ENCODE data around the gene SLC25A29. TPM values are rescaled to one million over a fixed set of nuclear protein-coding genes. Genes with fewer than 3 reads are reported as not detected.
"Not testable (repeated sequence)": the region's sequence is repeated elsewhere in the genome, so short reads cannot be mapped to it uniquely, and the experiment has no call there.

The SLC25A29 gene
- total and polyA plus RNA-seq, 7 donors = 3.0 to 40.4 (median 26.7) TPM

DNA sequence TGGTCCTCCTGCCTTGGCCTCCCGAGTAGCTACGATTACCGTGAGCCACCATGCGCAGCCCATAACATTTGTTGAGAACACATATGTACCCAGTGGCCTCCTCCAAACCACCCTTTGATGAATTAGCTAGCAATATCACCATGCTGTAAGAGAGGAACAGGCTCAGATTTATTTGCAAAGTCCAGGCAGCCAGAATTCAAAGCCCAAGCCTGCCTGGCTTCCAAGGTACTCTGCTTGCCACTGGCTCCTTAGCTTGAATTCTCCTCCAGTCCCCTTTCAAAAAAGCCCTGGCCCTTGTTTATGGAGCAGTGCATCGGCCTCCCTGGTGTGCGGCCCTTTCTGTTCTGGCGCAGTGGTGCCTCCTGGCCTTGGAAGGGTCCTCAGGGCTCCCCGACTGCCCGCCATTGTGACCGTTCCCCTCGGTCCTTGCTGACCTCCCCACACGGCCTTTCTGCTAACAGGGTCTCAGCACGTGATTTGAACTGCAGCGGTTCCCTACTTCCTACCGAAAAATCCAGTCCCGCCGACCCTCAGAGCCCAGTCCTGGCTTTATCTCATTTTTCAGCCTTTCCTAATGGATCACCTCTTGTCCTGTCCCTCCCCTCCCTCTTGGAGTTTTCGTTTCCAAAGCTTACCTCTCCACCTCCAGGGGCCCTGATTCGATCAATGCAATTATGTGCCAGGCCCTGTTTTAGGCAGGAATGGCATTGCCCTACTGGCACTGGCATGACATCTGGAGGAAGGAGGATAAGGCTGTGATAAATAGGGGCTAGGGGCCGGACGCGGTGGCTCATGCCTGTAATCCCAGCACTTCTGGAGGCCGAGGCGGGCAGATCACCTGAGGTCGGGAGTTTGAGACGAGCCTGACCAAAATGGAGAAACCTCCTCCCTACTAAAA lies 22.0 kb downstream of the SLC25A29 start:
- peaks cover 3 to 20% (median 14%) of the 10 kb centered on the region in 4 donors for H3K4me1 ChIP-seq
- peak overlapping the region; percentile 90 to 92 (median 91) for H3K27ac ChIP-seq
- H3K36me3 ChIP-seq = peaks cover 0 to 5% (median 0%) of the 10 kb centered on the region in 4 donors
- no peaks in the 10 kb centered on the region for H3K9me3 ChIP-seq
- intact Hi-C loops (cut with DNase I) = loop anchor here (2.0 kb wide), 1 partner anchor 37 kb away; no protein-coding TSS in a partner anchor
- TF ChIP-seq, protein P1, sequence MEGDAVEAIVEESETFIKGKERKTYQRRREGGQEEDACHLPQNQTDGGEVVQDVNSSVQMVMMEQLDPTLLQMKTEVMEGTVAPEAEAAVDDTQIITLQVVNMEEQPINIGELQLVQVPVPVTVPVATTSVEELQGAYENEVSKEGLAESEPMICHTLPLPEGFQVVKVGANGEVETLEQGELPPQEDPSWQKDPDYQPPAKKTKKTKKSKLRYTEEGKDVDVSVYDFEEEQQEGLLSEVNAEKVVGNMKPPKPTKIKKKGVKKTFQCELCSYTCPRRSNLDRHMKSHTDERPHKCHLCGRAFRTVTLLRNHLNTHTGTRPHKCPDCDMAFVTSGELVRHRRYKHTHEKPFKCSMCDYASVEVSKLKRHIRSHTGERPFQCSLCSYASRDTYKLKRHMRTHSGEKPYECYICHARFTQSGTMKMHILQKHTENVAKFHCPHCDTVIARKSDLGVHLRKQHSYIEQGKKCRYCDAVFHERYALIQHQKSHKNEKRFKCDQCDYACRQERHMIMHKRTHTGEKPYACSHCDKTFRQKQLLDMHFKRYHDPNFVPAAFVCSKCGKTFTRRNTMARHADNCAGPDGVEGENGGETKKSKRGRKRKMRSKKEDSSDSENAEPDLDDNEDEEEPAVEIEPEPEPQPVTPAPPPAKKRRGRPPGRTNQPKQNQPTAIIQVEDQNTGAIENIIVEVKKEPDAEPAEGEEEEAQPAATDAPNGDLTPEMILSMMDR (IDR thresholded peaks at IDR 0.05) = no peak
- TF ChIP-seq EP300 (IDR thresholded peaks at IDR 0.05) (no peak), POLR2A (IDR thresholded peaks at IDR 0.05) (no peak), POLR2AphosphoS5 (IDR thresholded peaks at IDR 0.05) (no peak)
- WGBS, 2 donors = 63 to 73% methylated on average over 26 of the region's 26 CpGs
- no peak for DNase-seq
- H3K4me3 ChIP-seq = peak overlapping the region in 3 of 4 donors; percentile 71 to 85 (median 81)
- no peaks in the 10 kb centered on the region for H3K27me3 ChIP-seq

DNA sequence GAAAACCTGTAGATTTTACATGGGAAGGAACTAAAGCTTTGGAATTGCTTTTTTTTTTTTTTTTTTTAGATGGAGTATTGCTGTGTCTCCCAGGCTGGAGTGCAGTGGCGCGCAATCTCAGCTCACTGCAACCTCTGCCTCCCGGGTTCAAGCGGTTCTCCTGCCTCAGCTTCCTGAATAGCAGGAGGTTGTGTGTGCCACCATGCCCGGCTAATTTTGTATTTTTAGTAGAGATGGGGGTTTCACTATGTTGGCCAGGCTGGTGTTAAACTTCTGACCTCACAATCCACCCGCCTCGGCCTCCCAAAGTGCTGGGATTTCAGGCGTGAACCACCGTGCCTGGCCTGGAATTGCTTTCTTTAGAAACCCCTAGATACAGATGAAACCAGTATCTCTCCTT lies 22.8 kb downstream of the SLC25A29 start:
- peaks cover 3 to 20% (median 14%) of the 10 kb centered on the region in 4 donors for H3K4me1 ChIP-seq
- H3K27ac ChIP-seq; intact Hi-C loops (cut with DNase I); H3K27me3 ChIP-seq; H3K36me3 ChIP-seq; H3K9me3 ChIP-seq; DNase-seq; H3K4me3 ChIP-seq: not testable (repeated sequence)
- 95% methylated on average over 9 of the region's 9 CpGs for WGBS, 2 donors

- Histone ChIP-seq H3K36me3 (no peaks in the 10 kb centered on the region), H3K27ac (no peak overlapping the region), H3K4me3 (no peak overlapping the region), H3K4me1 (peaks cover 3 to 20% (median 14%) of the 10 kb centered on the region in 4 donors), H3K9me3 (no peaks in the 10 kb centered on the region), H3K27me3 (no peaks in the 10 kb centered on the region)
- TF ChIP-seq EP300 (IDR thresholded peaks at IDR 0.05) (no peak), POLR2AphosphoS5 (IDR thresholded peaks at IDR 0.05) (no peak), POLR2A (IDR thresholded peaks at IDR 0.05) (no peak)
- TF ChIP-seq, protein P1 (IDR thresholded peaks at IDR 0.05) = no peak
- no peak for DNase-seq
- 89 to 93% methylated on average over 9 of the region's 9 CpGs for WGBS, 2 donors
- intact Hi-C loops (cut with DNase I) = no loop called here
Measured at GRCh38 chr14:100282766-100283419, 23.4 kb downstream of the SLC25A29 start.

DNA sequence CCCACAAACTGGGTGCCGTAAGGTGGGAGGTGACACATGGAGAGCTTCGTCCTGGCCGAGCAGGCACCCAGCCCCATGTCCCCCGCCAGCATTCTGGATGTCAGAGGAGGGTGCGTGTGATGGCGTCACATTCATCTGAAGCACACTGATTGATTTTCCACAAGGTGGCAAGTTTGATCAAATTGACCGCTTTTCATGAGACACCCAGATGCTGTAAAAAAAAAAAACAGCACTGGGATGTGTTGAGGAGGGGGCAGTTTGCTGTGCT lies 24.2 kb downstream of the SLC25A29 start:
- H3K27me3 ChIP-seq = no peaks in the 10 kb centered on the region
- WGBS, 2 donors = 96 to 97% methylated on average over 7 of the region's 7 CpGs
- peaks cover 3 to 26% (median 19%) of the 10 kb centered on the region in 4 donors for H3K4me1 ChIP-seq
- H3K4me3 ChIP-seq = no peak overlapping the region
- no peaks in the 10 kb centered on the region for H3K9me3 ChIP-seq
- intact Hi-C loops (cut with DNase I) = no loop called here
- DNase-seq = no peak
- peaks cover 0 to 9% (median 0%) of the 10 kb centered on the region in 4 donors for H3K36me3 ChIP-seq
- no peak overlapping the region for H3K27ac ChIP-seq
- TF ChIP-seq EP300 (IDR thresholded peaks at IDR 0.05) = no peak
- TF ChIP-seq, protein P1 (IDR thresholded peaks at IDR 0.05) = no peak
- TF ChIP-seq POLR2A (IDR thresholded peaks at IDR 0.05) = no peak
- no peak for TF ChIP-seq POLR2AphosphoS5 (IDR thresholded peaks at IDR 0.05)

Measured in sigmoid colon (tissue), 7 donors.